Kidney (tissue), 14 donors: Measurements from ENCODE around the gene NR6A1. TPM values are rescaled to one million over a fixed set of nuclear protein-coding genes. Genes with fewer than 3 reads are reported as not detected.

Source experiments
- DNase-seq, 5 donors: peaks; one replicate each; pipeline ENCODE4 v3.0.0-alpha.2; 2013 to 2020
- FAIRE-seq: peaks from 2 replicates; lab custom pipeline; 2012; peaks lifted over from hg19 to GRCh38; lab: Jason Lieb, UNC
- H3K27ac ChIP-seq, 2 donors: one replicate each; pipeline ENCODE4 v1.7.0; 2013; ENCODE audit warnings: low read depth in 2 of 2, low read length in 2 of 2, inconsistent platforms in 1 of 2
- H3K27me3 ChIP-seq: one replicate; pipeline ENCODE4 v1.7.1; 2013; ENCODE audit warnings: low read length, inconsistent platforms; ENCODE audit not compliant: control insufficient read depth, insufficient read depth
- H3K36me3 ChIP-seq, 3 donors: one replicate each; pipeline versions ENCODE4 v1.7.0 to v1.7.1; 2013; ENCODE audit warnings: low read length in 3 of 3, control low read depth in 1 of 3, inconsistent platforms in 1 of 3; ENCODE audit not compliant: insufficient read depth in 3 of 3, control insufficient read depth in 2 of 3
- H3K4me1 ChIP-seq, 3 donors: one replicate each; pipeline versions ENCODE4 v1.7.0 to v1.7.1; 2013; ENCODE audit warnings: low read length in 3 of 3, inconsistent platforms in 1 of 3, low read depth in 1 of 3; ENCODE audit not compliant: control insufficient read depth in 2 of 3, insufficient read depth in 2 of 3
- H3K4me3 ChIP-seq, 3 donors: one replicate each; pipeline versions ENCODE4 v1.7.0 to v1.8.1; 2013; ENCODE audit warnings: low read length in 3 of 3, control low read depth in 1 of 3, inconsistent platforms in 1 of 3
- H3K9ac ChIP-seq, 3 donors: one replicate each; pipeline versions ENCODE4 v1.7.0 to v1.7.1; 2013; ENCODE audit warnings: low read length in 3 of 3, control low read depth in 1 of 3, inconsistent platforms in 1 of 3
- H3K9me3 ChIP-seq, 3 donors: one replicate each; pipeline versions ENCODE4 v1.7.0 to v1.7.1; 2013; ENCODE audit warnings: low read length in 3 of 3, control low read depth in 1 of 3, inconsistent platforms in 1 of 3; ENCODE audit not compliant: control insufficient read depth in 2 of 3, insufficient read depth in 1 of 3
- intact Hi-C: fragments of 100-400 bp; cut with DNase I; formaldehyde crosslinking; loops from one replicate; pipeline ENCODE4 v1.11.1; 2022
- polyA plus RNA-seq: library from polyadenylated mRNA; stranded (reverse); fragments of 350-450 nt; fragmentation: Illumina TruSeq; extraction: RNeasy Lipid Tissue Mini Kit (QIAGEN cat#74804); gene quantifications from one replicate; pipeline ENCODE4 v1.2.3, GENCODE V29; 2014; ENCODE audit warnings: low read depth, low replicate concordance; ENCODE audit not compliant: insufficient read depth
- total RNA-seq: library from RNA; stranded (reverse); fragmentation: NEBNext Ultra II Directional; extraction: Animal tissue kit (Norgen Biotek cat#: 25700); gene quantifications from one replicate; pipeline ENCODE4 v1.2.1, GENCODE V29; 2021
- TF ChIP-seq, protein P1 (sequence below): IDR thresholded peaks from 3 replicates; pipeline ENCODE4 v1.5.1; 2012; ENCODE audit warnings: mild to moderate bottlenecking, moderate library complexity, borderline replicate concordance; ENCODE audit not compliant: insufficient read depth; ENCODE audit errors: extremely low read depth
- donor health status: control.
- donor health status: control.
- donor health status: control.
- donor health status: control.
- donor health status: control.
- donor health status: DM: yes; HTN: yes; CAD: no.
- donor health status: Normal renal cell carcinoma (clear cell type).

Gene NR6A1
- total and polyA plus RNA-seq, 2 donors from 2014 or later = 1.2 to 3.5 TPM

GRCh38 chr9:124574534-124575375, 196.4 kb downstream of the NR6A1 start:
- Histone ChIP-seq H3K36me3 (no peaks in the 10 kb centered on the region), H3K27ac (no peak overlapping the region), H3K27me3 (no peaks in the 10 kb centered on the region), H3K9me3 (no peaks in the 10 kb centered on the region), H3K4me3 (no peak overlapping the region), H3K4me1 (no peaks in the 10 kb centered on the region), H3K9ac (no peak overlapping the region)
- TF ChIP-seq, protein P1, sequence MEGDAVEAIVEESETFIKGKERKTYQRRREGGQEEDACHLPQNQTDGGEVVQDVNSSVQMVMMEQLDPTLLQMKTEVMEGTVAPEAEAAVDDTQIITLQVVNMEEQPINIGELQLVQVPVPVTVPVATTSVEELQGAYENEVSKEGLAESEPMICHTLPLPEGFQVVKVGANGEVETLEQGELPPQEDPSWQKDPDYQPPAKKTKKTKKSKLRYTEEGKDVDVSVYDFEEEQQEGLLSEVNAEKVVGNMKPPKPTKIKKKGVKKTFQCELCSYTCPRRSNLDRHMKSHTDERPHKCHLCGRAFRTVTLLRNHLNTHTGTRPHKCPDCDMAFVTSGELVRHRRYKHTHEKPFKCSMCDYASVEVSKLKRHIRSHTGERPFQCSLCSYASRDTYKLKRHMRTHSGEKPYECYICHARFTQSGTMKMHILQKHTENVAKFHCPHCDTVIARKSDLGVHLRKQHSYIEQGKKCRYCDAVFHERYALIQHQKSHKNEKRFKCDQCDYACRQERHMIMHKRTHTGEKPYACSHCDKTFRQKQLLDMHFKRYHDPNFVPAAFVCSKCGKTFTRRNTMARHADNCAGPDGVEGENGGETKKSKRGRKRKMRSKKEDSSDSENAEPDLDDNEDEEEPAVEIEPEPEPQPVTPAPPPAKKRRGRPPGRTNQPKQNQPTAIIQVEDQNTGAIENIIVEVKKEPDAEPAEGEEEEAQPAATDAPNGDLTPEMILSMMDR = no peak
- FAIRE-seq (no peak), DNase-seq (no peak)
- intact Hi-C loops = no loop called here

DNA sequence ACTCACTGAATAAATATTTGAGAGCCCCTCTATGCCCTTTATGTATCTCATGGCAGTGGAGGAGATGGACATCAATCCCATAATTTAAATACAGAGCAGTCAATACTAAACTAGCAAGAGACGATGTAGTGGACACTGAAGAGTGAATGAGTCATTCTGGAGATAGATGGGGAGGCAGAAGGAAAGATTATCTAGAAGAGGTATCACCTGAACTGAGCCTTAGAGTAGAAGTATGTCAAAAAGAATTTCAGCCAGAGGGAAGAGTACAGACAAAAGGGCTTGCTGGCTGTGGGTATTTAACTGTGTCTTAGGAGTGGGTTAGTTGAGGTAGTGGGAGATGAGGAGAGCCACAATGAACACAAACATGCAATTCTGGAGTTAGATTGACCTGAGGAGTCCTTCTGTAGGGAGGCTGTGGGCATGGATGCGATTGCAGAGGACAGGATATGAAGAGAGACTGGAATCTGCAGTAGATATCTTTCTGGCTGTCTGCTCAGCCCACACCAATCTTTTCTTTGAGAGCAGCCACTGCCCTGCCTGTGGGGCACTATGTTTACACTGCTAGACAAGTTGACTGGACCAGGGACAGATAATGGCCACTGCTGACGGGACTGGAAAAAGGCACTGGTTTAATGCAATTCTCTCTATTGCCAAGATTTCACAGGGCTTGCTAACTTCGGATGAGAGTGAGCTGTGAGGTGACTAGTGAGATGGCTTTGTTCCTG, 200.0 kb downstream of the NR6A1 start:
- intact Hi-C loops = no loop called here
- H3K4me3 ChIP-seq = no peak overlapping the region
- TF ChIP-seq, protein P1 = no peak
- H3K36me3 ChIP-seq = no peaks in the 10 kb centered on the region
- peaks cover 0 to 2% (median 0%) of the 10 kb centered on the region in 3 donors for H3K4me1 ChIP-seq
- no peak overlapping the region for H3K9ac ChIP-seq
- H3K27me3 ChIP-seq = no peaks in the 10 kb centered on the region
- no peaks in the 10 kb centered on the region for H3K9me3 ChIP-seq
- no peak overlapping the region for H3K27ac ChIP-seq
- no peak for DNase-seq
- FAIRE-seq = no peak

DNA sequence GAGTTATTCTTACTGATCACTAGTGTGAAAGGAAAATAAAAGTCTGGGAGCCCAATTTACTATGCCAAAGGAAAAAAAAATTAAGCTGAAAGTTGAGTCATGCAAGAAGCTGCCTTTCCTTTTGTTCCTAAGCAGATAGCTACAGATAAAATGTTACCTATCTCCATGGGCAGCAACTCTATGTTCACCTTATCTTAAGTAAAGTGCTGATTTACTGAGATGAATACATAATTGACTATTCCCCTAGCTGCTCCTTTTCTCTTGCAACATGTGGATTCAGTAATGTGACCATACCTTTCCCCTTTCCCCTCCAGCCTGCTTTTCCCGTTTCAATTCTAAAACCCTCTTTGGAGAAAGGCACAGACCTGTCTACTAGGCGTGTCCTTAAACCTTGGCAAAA, 201.2 kb downstream of the NR6A1 start:
- DNase-seq (no peak), FAIRE-seq (no peak)
- TF ChIP-seq, protein P1 = no peak

More for the DNA sequence above, 201.2 kb downstream of the NR6A1 start:
- peaks cover 0 to 2% (median 0%) of the 10 kb centered on the region in 3 donors for H3K4me1 ChIP-seq
- no peak overlapping the region for H3K4me3 ChIP-seq
- intact Hi-C loops = no loop called here
- no peak overlapping the region for H3K9ac ChIP-seq
- no peaks in the 10 kb centered on the region for H3K9me3 ChIP-seq
- no peak overlapping the region for H3K27ac ChIP-seq
- H3K36me3 ChIP-seq = no peaks in the 10 kb centered on the region
- no peaks in the 10 kb centered on the region for H3K27me3 ChIP-seq
